GM13976 (cell line): ENCODE measurements around the gene MPLKIP.

ENCODE experiments used
- DNase-seq: peaks from one replicate; pipeline ENCODE4 v3.0.0; 2012; ENCODE audit warnings: low spot score
- CTCF ChIP-seq: IDR thresholded peaks from 2 replicates; pipeline ENCODE4 v1.5.1; 2012; ENCODE audit warnings: borderline replicate concordance, mild to moderate bottlenecking; ENCODE audit not compliant: insufficient read depth; ENCODE audit errors: extremely low read depth, missing control alignments, control extremely low read depth
- in situ Hi-C: fragments of 300-500 bp; cut with MboI; formaldehyde crosslinking; loops from one replicate; pipeline ENCODE4 v1.12.0; 2022; ENCODE audit warnings: low sequenced_read_pairs, mixed read lengths, inconsistent platforms; ENCODE audit not compliant: unreplicated experiment

MPLKIP gene

GRCh38 chr7:40097728-40098127 is 36.7 kb downstream of the MPLKIP start:
- no peak for DNase-seq
- TF ChIP-seq CTCF, result no peak
- in situ Hi-C loops, result no loop called here

GRCh38 chr7:40095695-40096327 is 38.6 kb downstream of the MPLKIP start:
- no peak for DNase-seq
- in situ Hi-C loops, result no loop called here
- TF ChIP-seq CTCF, result no peak

- in situ Hi-C loops, result no loop called here
- DNase-seq, result no peak
- no peak for TF ChIP-seq CTCF
Observed at GRCh38 chr7:40095230-40095629, 39.2 kb downstream of the MPLKIP start.

- no peak for TF ChIP-seq CTCF
- in situ Hi-C loops, result no loop called here
- no peak for DNase-seq
Observed at GRCh38 chr7:40093631-40094350, 40.6 kb downstream of the MPLKIP start.

- TF ChIP-seq CTCF, result no peak
- no peak for DNase-seq
- in situ Hi-C loops, result no loop called here
Observed at GRCh38 chr7:40092182-40092581, 42.2 kb downstream of the MPLKIP start.

- DNase-seq, result no peak
- no peak for TF ChIP-seq CTCF
- in situ Hi-C loops, result no loop called here
Observed at GRCh38 chr7:40077849-40078248, 56.6 kb downstream of the MPLKIP start.
